D721Med (cell line): ENCODE results near the gene GALNS.

ENCODE experiments used
- DNase-seq: peaks from one replicate; pipeline ENCODE4 v3.0.0; 2011; ENCODE audit warnings: low spot score; ENCODE audit not compliant: insufficient read length
- FAIRE-seq: peaks from 2 replicates; lab custom pipeline; 2011; peaks lifted over from hg19 to GRCh38; lab: Jason Lieb, UNC
- CTCF ChIP-seq: IDR thresholded peaks from 2 replicates; pipeline ENCODE4 v1.5.1; 2012; ENCODE audit warnings: mild to moderate bottlenecking, control low read depth; ENCODE audit not compliant: insufficient read depth; ENCODE audit errors: missing control alignments

The GALNS gene

GRCh38 chr16:88821168-88821850 is 35.4 kb downstream of the GALNS start:
- FAIRE-seq (no peak), DNase-seq (no peak)
- TF ChIP-seq CTCF = no peak

- TF ChIP-seq CTCF = no peak
- no peak for DNase-seq
- no peak for FAIRE-seq
Measured at GRCh38 chr16:88820385-88821025, 36.2 kb downstream of the GALNS start.

- no peak for DNase-seq
- no peak for TF ChIP-seq CTCF
- FAIRE-seq = no peak
Measured at GRCh38 chr16:88819126-88819525, 37.6 kb downstream of the GALNS start.

- DNase-seq (no peak), FAIRE-seq (no peak)
- no peak for TF ChIP-seq CTCF
Measured at GRCh38 chr16:88818575-88818874, 38.2 kb downstream of the GALNS start.

- FAIRE-seq (no peak), DNase-seq (no peak)
- no peak for TF ChIP-seq CTCF
Measured at GRCh38 chr16:88817785-88818574, 38.8 kb downstream of the GALNS start.

GRCh38 chr16:88816736-88817535 is 39.8 kb downstream of the GALNS start:
- no peak for FAIRE-seq
- no peak for TF ChIP-seq CTCF
- DNase-seq = no peak
